ENCODE data around the gene RPS6KB1.
A peak's percentile ranks its signal among the peaks of the same experiment; 100 is the strongest.
"Not testable (repeated sequence)": the region's sequence is repeated elsewhere in the genome, so short reads cannot be mapped to it uniquely, and the experiment has no call there.

RPS6KB1 gene

GRCh38 chr17:59947310-59947709, 54.4 kb downstream of the RPS6KB1 start:
- DNase-seq: not testable (repeated sequence)

- DNase-seq: no peak
Observed at GRCh38 chr17:59950049-59950448, 57.1 kb downstream of the RPS6KB1 start.

- DNase-seq: no peak
Observed at GRCh38 chr17:59954856-59955255, 61.9 kb downstream of the RPS6KB1 start.

- DNase-seq: not testable (repeated sequence)
Observed at GRCh38 chr17:59959574-59959973, 66.7 kb downstream of the RPS6KB1 start.

GRCh38 chr17:59962739-59963318, 69.9 kb downstream of the RPS6KB1 start:
- DNase-seq: no peak

GRCh38 chr17:59963738-59964481, 71.0 kb downstream of the RPS6KB1 start:
- no peak for DNase-seq

- peak; percentile 67 for DNase-seq
Observed at GRCh38 chr17:59964482-59965328, 71.8 kb downstream of the RPS6KB1 start, which contains the start of gene RNFT1. TSS of gene RNFT1 (minus strand) at chr17:59964740. CDS start at chr17:59964663, 77 bp downstream.

GRCh38 chr17:59971771-59972170, 78.8 kb downstream of the RPS6KB1 start:
- not testable (repeated sequence) for DNase-seq

GRCh38 chr17:59972778-59973177, 79.9 kb downstream of the RPS6KB1 start:
- DNase-seq: no peak

GRCh38 chr17:59973483-59973882, 80.6 kb downstream of the RPS6KB1 start:
- DNase-seq: not testable (repeated sequence)

GRCh38 chr17:59975166-59975565, 82.2 kb downstream of the RPS6KB1 start:
- DNase-seq: not testable (repeated sequence)

- DNase-seq: not testable (repeated sequence)
Observed at GRCh38 chr17:59996608-59997007, 103.7 kb downstream of the RPS6KB1 start.
